Measurements from ENCODE around the gene BMP7.

Gene BMP7

DNA sequence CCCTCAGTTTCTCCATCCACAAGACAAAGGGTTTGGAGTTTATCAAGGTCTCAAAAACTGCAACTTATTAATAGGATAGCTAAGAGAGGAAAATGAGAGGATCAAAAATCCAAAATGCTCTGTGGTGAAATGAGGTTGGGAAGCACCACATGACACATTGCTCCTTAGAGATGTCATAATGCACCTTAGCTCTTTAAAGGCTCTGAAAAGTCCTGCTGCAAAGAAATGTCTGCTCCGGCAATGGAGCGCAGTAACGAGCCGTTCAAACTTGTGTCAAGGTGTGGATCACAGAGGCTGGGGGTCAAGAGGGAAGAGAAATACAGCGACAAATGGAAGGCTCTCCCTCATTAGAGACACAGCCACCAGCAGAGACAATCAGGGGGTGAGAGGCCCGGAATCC is 53.1 kb downstream of the BMP7 start:
- DNase-seq (ENCODE audit: extremely low read depth in 1 of 2, low read depth in 1 of 2): no peak

- DNase-seq (ENCODE audit: extremely low read depth in 1 of 2, low read depth in 1 of 2): no peak
Measured at GRCh38 chr20:57212534-57213276, 53.7 kb downstream of the BMP7 start.

GRCh38 chr20:57211908-57212533 is 54.4 kb downstream of the BMP7 start:
- no peak for DNase-seq (ENCODE audit: extremely low read depth in 1 of 2, low read depth in 1 of 2)

- no peak for DNase-seq (ENCODE audit: extremely low read depth in 1 of 2, low read depth in 1 of 2)
Measured at GRCh38 chr20:57211406-57211805, 55.0 kb downstream of the BMP7 start.

GRCh38 chr20:57210911-57211280 is 55.5 kb downstream of the BMP7 start:
- DNase-seq (ENCODE audit: extremely low read depth in 1 of 2, low read depth in 1 of 2): no peak

DNA sequence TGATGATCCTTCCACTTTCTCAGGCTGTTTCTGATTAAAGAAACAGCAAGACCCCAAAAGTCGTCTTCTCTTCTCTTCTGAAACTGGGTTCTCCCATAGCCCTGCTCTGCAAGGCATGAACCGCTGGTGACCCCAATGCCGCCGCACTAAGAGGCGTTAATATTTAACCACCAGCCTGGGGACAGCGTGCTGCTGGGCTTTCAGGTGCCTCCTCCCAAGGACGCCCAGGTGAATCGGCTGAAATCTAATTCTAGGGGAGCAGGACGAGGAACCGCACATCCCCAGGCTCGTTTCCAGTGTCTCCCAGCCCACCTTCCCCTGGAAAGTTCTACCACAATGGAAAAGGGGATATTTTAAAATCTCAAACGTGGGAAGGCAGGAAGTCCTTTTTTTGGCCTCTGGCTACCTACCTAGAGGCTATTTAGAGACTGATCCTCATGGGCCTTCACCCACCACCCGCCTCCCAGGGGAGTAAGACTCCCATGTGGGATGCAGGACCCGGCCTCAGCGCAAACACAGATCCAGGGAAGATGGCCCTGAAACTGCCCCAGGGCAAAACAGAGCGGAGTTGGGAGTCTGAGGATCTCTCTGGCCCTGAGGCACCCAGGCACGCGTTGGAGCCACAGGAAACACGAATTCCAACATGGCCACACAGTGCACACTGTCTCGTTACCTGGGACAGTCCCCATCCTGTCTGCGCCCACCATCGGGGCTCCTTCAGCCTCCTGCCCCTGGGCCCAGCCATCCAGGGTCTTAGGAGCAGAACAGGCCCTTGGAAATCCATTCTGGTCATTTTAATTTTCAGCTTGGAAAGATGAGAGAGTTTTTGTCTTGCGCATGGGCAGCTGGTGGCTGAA is 56.2 kb downstream of the BMP7 start:
- DNase-seq (ENCODE audit: extremely low read depth in 1 of 2, low read depth in 1 of 2): no peak

DNA sequence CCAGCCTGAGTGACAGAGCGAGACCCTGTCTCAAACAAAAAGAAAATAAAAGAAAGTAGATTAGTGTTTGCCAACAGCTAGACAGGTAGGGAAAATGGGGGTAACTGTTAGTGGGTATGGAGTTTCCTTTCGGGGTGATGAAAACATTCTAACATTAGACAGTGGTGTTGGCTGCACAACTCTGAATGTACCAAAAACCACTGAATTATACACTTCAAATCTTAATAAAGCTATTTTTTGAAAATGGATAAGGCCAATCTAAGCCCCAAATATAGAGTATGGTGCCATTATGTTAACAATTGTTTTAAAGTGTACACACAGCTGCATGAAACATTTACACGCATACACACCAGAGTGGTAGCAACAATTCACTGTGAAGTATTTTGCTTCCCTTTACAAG is 57.0 kb downstream of the BMP7 start:
- DNase-seq (ENCODE audit: extremely low read depth in 1 of 2, low read depth in 1 of 2): no peak

GRCh38 chr20:57208198-57208597 is 58.2 kb downstream of the BMP7 start:
- DNase-seq (ENCODE audit: extremely low read depth in 1 of 2, low read depth in 1 of 2): no peak

DNA sequence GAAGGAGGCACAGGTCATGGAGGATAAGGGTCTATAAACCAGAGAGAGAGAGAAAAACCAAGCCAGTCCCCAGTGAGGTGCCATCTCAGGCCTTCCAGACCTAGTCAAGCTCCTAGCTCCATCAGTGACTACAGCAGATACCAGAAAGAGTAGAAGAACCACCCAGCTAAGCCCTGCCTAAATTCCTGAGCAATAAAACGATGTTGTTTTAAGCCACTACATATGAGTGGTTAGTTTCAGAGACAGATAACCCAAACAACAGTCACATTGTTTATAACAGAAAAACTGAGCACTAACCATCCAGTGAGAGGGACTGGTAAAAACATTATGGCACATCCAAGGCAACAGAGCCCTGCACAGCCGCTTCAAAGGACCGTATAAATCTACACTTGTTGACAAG is 59.2 kb downstream of the BMP7 start:
- DNase-seq (ENCODE audit: extremely low read depth in 1 of 2, low read depth in 1 of 2): no peak

DNA sequence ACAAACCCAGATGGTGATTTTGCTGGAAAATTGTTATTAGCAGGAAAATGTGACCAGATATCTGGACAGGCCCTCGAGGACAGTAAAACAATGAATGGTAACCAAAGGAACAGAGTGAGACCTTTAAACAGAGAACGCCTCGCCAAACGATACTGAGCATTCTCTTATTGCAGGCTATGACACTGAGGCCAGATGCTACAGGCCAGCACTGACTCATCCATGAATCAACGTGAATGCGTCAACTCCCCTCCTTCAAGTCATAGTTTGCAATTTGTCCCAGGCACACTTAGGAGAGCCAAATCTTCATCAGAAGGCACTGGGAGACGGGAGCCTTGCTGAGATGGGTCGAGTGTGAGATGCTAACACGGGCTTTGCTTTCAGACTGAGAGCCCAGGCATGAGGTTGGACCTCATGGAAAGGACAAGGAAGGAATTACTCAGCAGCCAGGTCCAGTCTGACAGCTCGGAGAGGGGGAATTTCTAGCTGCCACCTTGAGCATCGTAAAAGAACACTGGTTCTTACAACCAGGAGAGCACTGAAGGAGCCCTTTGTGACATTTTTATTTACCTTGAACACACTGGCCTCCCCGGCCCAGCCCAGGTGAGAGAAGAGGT is 60.7 kb downstream of the BMP7 start:
- no peak for DNase-seq (ENCODE audit: extremely low read depth in 1 of 2, low read depth in 1 of 2)

DNA sequence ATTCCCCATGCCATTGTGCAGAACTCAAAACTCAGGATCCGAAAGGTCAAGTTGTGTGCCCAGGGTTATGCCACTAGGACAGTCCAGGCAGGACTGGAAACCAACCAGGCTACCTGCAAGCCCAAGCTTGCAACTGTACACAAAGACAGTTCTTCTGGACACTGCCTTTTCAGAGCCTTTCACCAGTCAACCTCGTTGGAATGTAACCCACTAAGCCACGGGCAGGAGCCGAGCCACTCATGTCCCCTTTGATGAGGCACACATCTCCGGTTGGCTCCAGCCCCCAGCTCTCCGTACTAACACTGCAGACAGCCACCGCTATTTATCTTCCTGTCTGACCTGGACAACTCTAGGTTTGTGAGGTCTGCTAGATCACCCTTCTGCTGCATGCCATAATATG is 62.5 kb downstream of the BMP7 start:
- DNase-seq (ENCODE audit: extremely low read depth in 1 of 2, low read depth in 1 of 2): no peak

- DNase-seq (ENCODE audit: extremely low read depth in 1 of 2, low read depth in 1 of 2): no peak
Measured at GRCh38 chr20:57203204-57203603, 63.2 kb downstream of the BMP7 start.

GRCh38 chr20:57202309-57202708 is 64.1 kb downstream of the BMP7 start:
- no peak for DNase-seq (ENCODE audit: extremely low read depth in 1 of 2, low read depth in 1 of 2)

- DNase-seq (ENCODE audit: extremely low read depth in 1 of 2, low read depth in 1 of 2): no peak
Measured at GRCh38 chr20:57200882-57201695, 65.4 kb downstream of the BMP7 start.

- no peak for DNase-seq (ENCODE audit: extremely low read depth in 1 of 2, low read depth in 1 of 2)
Measured at GRCh38 chr20:57199656-57200405, 66.6 kb downstream of the BMP7 start.

DNA sequence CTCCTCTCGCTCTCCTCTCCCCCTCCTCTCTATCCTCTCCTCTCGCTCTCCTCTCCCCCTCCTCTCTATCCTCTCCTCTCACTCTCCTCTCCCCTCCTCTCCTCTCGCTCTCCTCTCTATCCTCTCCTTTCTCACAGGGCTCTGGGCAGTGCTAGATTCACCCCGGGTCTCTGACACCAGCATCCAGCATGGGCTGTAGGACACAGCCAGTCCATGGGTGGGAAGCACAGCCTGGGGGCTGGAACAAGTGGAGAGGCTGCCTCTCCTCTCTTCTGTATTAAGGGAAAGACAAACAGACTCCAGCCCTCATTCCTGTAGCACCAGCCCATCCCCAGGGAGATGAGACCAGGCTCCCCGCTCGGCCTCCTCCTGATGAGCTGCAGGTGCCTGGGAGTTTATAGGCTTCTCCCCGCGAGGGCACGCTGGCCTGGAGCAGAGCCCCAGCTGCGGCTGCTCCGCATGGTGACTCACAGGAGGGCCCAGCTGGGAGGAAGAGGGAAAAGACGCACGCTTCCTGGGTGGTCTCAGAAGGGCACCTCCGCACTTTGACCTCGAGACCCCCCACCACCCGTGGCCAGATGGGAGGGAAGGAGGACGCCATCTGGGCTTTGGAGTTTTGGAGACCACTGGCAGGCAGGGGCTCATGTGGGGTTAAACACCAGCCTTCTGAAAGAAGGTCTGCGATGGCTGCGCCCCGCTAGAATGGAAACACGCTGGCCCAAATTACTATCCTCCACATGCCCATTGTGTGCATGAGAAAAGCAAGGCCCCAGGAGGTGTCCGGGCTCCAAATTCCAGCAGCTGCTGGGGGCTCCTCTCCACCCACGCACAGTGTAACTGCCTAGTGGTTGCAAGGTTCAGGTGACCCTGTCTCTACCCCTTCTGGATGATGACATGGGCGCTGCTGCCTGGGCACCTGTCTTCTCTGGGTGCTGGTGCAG is 68.0 kb downstream of the BMP7 start:
- no peak for DNase-seq (ENCODE audit: extremely low read depth in 1 of 2, low read depth in 1 of 2)

DNA sequence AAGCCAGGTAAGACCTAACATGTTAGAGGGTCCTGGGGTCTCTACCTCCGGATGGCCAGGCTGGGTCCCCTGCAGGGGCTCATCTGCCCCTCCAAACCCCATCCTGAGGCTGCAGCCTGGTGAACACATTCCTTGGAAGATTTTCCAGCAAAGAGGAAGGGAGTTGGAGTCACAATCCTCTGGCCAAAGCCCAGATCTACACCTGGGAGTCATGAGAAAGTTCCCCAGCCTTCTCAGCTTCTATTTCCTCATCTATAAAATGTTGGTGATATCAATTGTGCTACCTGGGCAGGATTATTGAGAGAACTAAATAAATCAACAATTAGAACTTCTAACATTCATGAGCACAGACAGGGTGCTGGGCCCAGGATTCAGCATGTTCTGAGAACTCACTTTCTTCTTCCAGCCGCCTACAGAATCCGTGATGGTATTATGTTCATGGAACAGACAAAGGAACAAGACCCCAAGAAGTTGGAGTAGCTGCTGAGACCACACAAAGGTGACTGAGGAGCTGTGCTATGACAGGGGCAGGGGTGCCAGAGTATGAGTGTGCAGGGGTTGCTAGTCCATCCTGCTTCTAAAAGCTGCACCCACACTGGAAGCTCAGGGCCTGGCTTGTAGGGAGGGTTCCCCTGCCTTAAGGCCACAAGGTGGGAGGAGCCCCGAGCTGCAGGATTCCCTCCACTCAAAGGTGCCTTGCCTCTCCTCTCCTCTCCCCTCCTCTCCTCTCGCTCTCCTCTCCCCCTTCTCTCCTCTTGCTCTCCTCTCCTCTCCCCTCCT is 68.9 kb downstream of the BMP7 start:
- no peak for DNase-seq (ENCODE audit: extremely low read depth in 1 of 2, low read depth in 1 of 2)

DNA sequence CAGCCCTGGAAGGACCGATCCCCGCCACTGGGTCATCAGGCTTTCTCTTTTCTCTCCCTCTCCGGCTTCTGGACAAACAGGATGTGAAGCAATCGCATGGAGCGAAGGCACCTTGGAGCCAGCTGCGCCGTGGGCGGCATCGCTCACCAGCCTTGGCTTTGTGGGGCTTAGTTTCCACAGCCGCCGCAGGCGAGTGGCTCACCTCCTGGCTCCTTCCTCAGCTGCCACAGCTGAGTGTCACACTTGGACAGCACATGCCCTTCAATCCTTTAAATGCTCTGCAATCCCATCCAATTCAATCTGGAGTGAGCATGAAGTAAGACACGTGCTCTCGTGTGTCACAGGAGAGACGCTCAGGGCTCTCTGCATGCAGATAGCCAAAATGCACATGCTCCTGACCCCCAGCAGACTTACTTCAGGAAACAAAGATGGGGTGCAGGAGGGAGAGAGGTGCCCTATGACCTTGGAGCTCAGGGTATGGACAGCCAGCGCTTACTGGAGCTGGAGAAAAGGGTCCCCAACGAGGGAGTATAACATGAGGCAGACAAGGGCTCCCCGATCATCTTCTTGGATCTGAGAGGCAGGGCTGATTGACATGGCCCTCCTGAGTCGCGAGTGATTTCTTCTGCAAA is 70.9 kb downstream of the BMP7 start:
- no peak for DNase-seq (ENCODE audit: extremely low read depth in 1 of 2, low read depth in 1 of 2)

All from stimulated activated CD8-positive, alpha-beta memory T cell treated with anti-CD3 and anti-CD28 coated beads, Interleukin-7, amount 100 ng/mL, for 48 hours (primary cell).